Activated T-helper 1 cell treated with anti-CD3 and anti-CD28 coated beads, Interleukin-2, amount 50 U/mL, for 16 hours (primary cell): Measurements from ENCODE around the gene EVC.

Experiments
- DNase-seq, 2 donors: peaks; one replicate each; pipeline ENCODE4 v3.0.0-alpha.2; 2020; ENCODE audit warnings: low read depth in 1 of 2, low spot score in 1 of 2

EVC gene

DNA sequence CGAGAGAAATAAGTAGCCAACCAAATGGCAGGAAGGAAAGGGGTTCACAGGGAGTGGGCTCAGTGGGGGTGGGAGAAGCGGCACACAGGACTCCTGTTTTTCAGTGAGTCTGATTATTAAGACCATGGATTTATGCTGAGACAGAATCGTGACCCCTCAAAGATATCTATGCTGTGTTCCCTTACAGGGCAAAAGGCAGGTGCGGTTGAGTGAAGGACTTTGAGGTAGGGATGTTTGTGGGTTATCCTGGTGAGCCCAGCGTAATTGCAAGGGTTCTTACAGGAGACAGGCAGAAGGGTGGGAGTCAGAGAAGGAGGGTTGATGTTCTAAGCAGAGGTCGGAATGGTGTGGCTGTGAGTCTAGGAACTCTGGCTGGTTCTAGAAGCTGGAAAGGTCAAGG, 73.0 kb downstream of the EVC start:
- DNase-seq, result no peak

DNA sequence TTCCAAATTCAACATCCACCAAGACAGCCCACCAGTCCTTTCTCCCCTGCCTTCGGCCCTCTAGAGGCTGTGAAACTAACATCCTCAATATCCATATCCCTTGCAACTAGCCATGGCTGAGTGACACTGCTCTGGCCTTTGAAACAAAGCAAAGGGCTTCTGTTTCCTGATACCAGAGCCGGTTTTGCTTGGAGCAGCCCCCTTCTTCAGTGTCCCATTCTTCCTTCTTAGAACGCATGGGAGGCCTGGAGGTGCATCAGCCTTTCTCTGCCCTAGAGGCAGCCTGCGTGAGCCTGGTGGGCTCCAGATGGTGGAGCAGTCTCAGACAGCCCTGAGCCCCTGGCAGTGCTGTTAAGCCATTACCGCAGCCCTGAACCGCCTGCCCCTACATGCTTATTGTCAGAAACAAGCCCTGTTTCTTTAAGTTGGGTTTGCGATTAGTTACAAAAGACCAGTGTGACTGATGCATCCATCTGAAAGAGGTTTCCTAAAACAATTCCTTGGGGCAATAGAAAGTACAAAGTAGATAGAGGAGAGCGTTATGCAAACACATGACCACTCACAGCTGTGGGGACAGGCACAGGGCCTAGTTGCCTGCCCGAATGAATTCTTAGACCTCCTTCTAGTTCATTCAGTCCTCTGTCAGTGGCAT, 74.1 kb downstream of the EVC start:
- DNase-seq, result no peak

DNA sequence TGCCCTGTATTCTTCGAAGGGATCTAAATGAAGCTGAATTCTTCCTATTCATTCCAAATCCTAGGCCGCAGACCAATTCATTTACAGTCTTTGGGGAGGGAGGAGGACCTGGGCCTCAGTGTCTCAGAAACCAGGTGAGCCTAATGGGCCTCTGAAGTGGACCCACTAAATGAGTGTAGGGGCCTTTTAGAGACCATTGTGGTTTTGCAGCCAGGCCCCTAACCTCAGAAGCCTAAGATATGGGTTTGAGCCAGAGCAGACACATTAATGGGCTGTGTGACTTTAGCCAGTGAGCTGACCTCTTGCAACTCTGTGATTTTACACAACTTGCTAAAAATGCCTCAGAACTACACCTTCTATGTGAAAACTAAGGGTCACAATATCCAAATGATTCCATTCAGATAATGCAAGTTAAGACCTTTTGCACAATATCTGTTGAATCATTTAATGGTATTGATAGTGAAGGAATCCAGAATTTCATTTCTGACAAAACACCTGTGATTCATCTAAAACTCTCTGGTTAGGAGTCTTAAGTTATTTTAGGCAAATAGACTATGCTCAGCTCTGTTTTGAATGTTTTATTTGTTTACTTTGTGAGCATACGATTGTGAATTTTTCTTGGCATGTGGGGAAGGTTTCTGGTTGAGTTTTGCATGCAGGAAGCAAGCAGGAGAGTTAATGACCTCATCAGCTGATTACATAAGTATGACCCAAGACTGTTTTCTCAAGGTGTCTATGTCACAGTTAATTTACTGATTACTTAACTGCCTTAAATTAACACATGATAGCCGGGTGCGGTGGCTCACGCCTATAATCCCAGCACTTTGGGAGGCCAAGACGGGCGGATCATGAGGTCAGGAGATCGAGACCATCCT, 75.0 kb downstream of the EVC start:
- DNase-seq, result no peak

GRCh38 chr4:5787311-5787710, 76.3 kb downstream of the EVC start:
- no peak for DNase-seq

DNA sequence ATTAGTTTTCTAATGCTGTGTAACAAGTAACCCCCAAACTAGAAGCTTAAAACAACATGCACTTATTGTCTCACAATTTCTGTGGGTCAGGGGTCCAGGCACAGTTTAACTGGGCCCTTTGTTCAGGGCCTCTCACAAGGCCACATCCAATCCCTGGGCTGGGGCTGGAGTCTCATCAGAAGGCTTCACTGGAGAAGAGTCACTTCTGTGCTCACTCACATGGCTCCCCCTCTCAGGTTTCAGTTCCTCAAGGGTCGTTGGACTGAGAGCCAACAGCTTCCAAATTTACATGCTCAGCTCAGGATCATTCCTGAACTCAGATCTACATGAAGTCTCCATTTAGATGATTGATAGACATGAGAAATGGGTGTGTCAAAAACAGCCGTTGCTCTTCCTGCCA, 77.1 kb downstream of the EVC start:
- no peak for DNase-seq

DNA sequence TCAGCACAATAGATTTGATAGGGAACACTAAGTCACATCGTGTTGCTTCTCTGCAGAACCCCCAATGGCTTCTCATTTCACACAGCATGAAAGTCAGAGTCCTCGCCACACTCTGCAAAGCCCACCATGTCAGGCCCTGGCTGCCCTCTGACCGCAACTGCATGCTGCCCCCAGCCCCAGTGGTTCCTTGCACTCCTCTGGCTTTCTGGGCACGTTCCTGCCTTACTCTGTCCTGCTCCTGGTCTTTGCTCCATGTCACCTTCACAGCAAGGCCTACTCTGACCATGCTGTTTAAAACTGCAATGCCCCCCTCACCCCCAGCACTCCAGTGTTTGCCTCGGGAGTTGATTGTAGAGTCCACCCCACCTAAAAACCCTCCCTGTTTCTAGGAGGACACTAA, 78.1 kb downstream of the EVC start:
- DNase-seq, result no peak

DNA sequence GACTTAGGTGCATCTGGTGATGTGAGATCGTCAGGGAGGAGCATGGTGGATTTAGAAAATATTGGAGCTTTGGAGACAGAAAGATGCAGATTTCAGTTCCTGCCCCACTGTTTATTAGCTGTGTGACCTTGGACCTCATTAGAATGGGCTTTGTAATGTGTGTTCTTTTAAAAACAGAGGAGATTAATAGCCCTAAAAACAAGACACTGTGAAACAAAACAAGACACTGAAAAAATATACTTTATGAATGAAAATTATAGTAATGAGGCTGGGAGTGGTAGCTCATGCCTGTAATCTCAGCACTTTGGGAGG, 79.5 kb downstream of the EVC start:
- no peak for DNase-seq

- DNase-seq, result no peak
Observed at GRCh38 chr4:5791654-5792053, 80.7 kb downstream of the EVC start.

- no peak for DNase-seq
Observed at GRCh38 chr4:5793514-5793913, 82.5 kb downstream of the EVC start.

GRCh38 chr4:5795580-5795979, 84.6 kb downstream of the EVC start:
- no peak for DNase-seq

DNA sequence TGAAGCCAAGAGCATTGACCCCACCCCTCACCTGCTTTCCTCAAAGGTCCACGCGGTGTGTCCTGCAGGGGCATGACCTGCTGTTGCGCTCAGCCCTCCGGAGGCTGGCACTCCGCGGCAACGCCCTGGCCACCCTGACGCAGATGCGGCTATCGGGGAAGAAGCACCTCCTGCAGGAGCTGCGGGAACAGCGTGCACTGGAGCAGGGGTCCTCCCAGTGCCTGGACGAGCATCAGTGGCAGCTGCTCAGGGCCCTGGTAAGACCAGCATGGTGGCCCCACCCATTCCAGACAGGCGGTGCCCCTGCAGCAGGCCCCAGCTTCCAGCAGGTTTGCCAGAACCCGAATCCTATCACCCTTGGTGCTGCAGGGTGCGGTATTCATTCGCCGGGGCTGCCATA, 86.0 kb downstream of the EVC start:
- DNase-seq, result no peak

DNA sequence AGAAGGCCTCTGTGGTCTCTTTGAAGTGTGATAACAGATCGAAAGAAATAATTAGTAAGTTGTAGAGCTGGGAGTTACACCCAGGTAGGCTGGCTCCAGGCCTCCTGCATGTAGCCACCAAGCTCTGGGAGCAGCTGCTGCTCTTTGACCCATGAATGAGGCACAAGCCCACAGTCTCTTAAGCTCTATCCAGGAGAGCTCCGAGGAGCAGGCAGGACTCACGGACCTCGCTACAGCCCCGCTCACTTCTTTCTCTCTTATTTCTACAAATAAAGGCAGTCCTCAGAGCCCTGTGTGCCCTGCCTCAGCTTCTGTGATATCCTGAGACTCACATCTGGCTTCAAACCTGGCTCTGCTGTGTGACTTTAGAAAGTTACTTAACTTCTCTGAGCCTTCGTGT, 86.9 kb downstream of the EVC start:
- no peak for DNase-seq

- DNase-seq, result no peak
Observed at GRCh38 chr4:5798462-5798861, 87.5 kb downstream of the EVC start.

GRCh38 chr4:5798946-5799345, 87.9 kb downstream of the EVC start:
- DNase-seq, result no peak

- no peak for DNase-seq
Observed at GRCh38 chr4:5799406-5799805, 88.4 kb downstream of the EVC start.

DNA sequence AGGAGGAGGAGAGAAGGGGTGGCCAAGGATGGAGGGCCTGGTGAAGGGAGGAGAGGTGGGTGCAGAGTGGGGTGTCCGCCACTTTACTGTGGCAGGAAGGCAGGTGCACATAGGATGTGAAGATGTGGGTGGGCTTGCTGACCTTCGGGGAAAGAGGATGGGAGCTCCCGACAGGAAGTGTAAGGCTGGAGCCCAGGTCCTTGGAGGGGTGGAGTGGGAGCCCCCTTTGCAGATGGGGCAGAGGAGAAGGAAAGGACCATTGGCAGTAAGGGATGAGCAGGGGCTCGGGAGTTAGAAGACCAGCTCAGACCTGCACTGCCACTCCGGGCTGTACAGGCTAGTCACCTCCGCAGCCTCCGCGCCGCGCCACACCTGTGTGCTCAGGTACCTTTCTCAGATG, 89.5 kb downstream of the EVC start:
- no peak for DNase-seq

GRCh38 chr4:5801696-5802095, 90.7 kb downstream of the EVC start:
- DNase-seq, result no peak

DNA sequence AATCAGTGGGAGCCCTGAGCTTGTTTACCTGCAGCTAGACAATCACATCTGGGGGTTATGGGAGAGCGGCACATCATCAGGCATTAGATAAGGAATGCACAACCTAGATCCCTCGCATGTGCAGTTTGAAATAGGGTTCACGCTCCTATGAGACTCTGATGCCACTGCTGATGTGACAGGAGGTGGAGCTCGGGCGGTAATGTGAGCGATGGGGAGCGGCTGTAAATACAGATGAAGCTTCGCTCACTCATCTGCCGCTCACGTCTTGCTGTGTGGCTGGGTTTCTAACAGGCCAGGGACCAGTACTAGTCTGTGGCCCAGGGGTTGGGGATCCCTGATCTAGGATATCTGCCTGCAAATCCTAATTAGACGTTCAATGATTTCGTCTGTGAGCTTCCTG, 91.6 kb downstream of the EVC start:
- no peak for DNase-seq

- DNase-seq, result no peak
Observed at GRCh38 chr4:5804656-5805055, 93.7 kb downstream of the EVC start.

- DNase-seq, result no peak
Observed at GRCh38 chr4:5805270-5805669, 94.3 kb downstream of the EVC start.

- no peak for DNase-seq
Observed at GRCh38 chr4:5808081-5808741, 97.2 kb downstream of the EVC start.

DNA sequence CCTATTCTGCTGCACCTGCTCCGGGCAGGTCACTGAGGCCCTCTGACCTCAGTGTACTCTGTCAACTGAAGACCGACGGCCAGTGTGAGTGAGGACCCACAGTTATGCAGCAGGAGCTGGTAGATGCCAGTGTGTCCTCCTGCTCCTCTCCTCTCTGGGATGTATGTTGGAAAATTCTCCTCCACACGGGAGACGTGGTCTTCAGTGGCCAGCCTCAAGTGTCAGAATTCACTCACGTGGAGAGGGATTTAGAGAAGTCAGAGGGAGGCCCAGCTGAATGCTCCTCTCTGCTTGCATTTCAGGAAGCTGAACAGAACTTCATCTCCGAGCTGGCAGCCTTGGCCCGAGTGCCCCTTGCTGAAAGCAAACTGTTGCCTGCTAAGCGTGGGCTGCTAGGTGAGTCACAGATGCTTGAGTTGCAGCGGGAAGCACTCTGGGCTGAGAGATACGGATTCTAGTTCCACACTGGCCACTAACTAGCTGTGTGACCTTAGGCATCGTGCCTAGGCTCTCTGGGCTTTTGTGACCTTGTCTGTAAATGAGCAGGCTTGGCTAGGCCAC, 98.3 kb downstream of the EVC start:
- DNase-seq, result no peak
